ENCODE measurements around the gene LAMA1.
"Not testable (repeated sequence)": the region's sequence is repeated elsewhere in the genome, so short reads cannot be mapped to it uniquely, and the experiment has no call there.

The LAMA1 gene

GRCh38 chr18:6942742-6943141 lies 174.9 kb downstream of the LAMA1 start:
- no peaks in the 10 kb centered on the region for H3K9me2 ChIP-seq (replicated peaks; ENCODE audit: control insufficient read depth, low read length)
- no peaks in the 10 kb centered on the region for H3K9me3 ChIP-seq (ENCODE audit: control insufficient read depth, insufficient read depth, low read length)
- no peaks in the 10 kb centered on the region for H3K36me3 ChIP-seq (ENCODE audit: control insufficient read depth, low read length)
- H3K27ac ChIP-seq (ENCODE audit: low read depth, low read length) = no peak overlapping the region
- H3K79me2 ChIP-seq (ENCODE audit: control insufficient read depth, low read length) = no peaks in the 10 kb centered on the region
- H3F3A ChIP-seq (ENCODE audit: control insufficient read depth, insufficient read depth) = no peaks in the 10 kb centered on the region
- TF ChIP-seq CTCF (IDR thresholded peaks at IDR 0.05; ENCODE audit: low read depth, low read length, poor library complexity, severe bottlenecking) = no peak
- TF ChIP-seq EZH2phosphoT487 (IDR thresholded peaks at IDR 0.05; ENCODE audit: borderline replicate concordance, low read length) = no peak
- no peak overlapping the region for H3K4me3 ChIP-seq (ENCODE audit: low read length)
- no peak overlapping the region for H3K4me2 ChIP-seq (ENCODE audit: low read length)
- H4K20me1 ChIP-seq (ENCODE audit: control insufficient read depth, insufficient read depth, low read depth, low read length) = no peaks in the 10 kb centered on the region
- H3K27me3 ChIP-seq (ENCODE audit: control insufficient read depth, low read length) = no peaks in the 10 kb centered on the region
- no peaks in the 10 kb centered on the region for H3K4me1 ChIP-seq (ENCODE audit: control insufficient read depth, low read length)

- no peak overlapping the region for H3K27ac ChIP-seq (ENCODE audit: low read depth, low read length)
- H4K20me1 ChIP-seq (ENCODE audit: control insufficient read depth, insufficient read depth, low read depth, low read length) = no peaks in the 10 kb centered on the region
- H3K79me2 ChIP-seq (ENCODE audit: control insufficient read depth, low read length) = no peaks in the 10 kb centered on the region
- H3K9me2 ChIP-seq (replicated peaks; ENCODE audit: control insufficient read depth, low read length) = no peaks in the 10 kb centered on the region
- TF ChIP-seq EZH2phosphoT487 (IDR thresholded peaks at IDR 0.05; ENCODE audit: borderline replicate concordance, low read length) (no peak), CTCF (IDR thresholded peaks at IDR 0.05; ENCODE audit: low read depth, low read length, poor library complexity, severe bottlenecking) (no peak)
- H3F3A ChIP-seq (ENCODE audit: control insufficient read depth, insufficient read depth) = no peaks in the 10 kb centered on the region
- H3K27me3 ChIP-seq (ENCODE audit: control insufficient read depth, low read length) = no peaks in the 10 kb centered on the region
- no peaks in the 10 kb centered on the region for H3K9me3 ChIP-seq (ENCODE audit: control insufficient read depth, insufficient read depth, low read length)
- H3K4me2 ChIP-seq (ENCODE audit: low read length) = no peak overlapping the region
- H3K36me3 ChIP-seq (ENCODE audit: control insufficient read depth, low read length) = no peaks in the 10 kb centered on the region
- no peaks in the 10 kb centered on the region for H3K4me1 ChIP-seq (ENCODE audit: control insufficient read depth, low read length)
- H3K4me3 ChIP-seq (ENCODE audit: low read length) = no peak overlapping the region
These were observed 175.6 kb downstream of the LAMA1 start for GRCh38 chr18:6941996-6942395.

GRCh38 chr18:6940451-6940850 lies 177.1 kb downstream of the LAMA1 start:
- TF ChIP-seq EZH2phosphoT487 (IDR thresholded peaks at IDR 0.05; ENCODE audit: borderline replicate concordance, low read length) = no peak
- TF ChIP-seq CTCF (IDR thresholded peaks at IDR 0.05; ENCODE audit: low read depth, low read length, poor library complexity, severe bottlenecking) = no peak
- H4K20me1 ChIP-seq (ENCODE audit: control insufficient read depth, insufficient read depth, low read depth, low read length) = no peaks in the 10 kb centered on the region
- no peak overlapping the region for H3K27ac ChIP-seq (ENCODE audit: low read depth, low read length)
- H3K36me3 ChIP-seq (ENCODE audit: control insufficient read depth, low read length) = no peaks in the 10 kb centered on the region
- H3K79me2 ChIP-seq (ENCODE audit: control insufficient read depth, low read length) = no peaks in the 10 kb centered on the region
- H3F3A ChIP-seq (ENCODE audit: control insufficient read depth, insufficient read depth) = no peaks in the 10 kb centered on the region
- H3K4me1 ChIP-seq (ENCODE audit: control insufficient read depth, low read length) = no peaks in the 10 kb centered on the region
- no peak overlapping the region for H3K4me3 ChIP-seq (ENCODE audit: low read length)
- H3K27me3 ChIP-seq (ENCODE audit: control insufficient read depth, low read length) = no peaks in the 10 kb centered on the region
- H3K9me2 ChIP-seq (replicated peaks; ENCODE audit: control insufficient read depth, low read length) = no peaks in the 10 kb centered on the region
- no peaks in the 10 kb centered on the region for H3K9me3 ChIP-seq (ENCODE audit: control insufficient read depth, insufficient read depth, low read length)
- H3K4me2 ChIP-seq (ENCODE audit: low read length) = no peak overlapping the region

GRCh38 chr18:6939972-6940371 lies 177.6 kb downstream of the LAMA1 start:
- H3K9me3 ChIP-seq (ENCODE audit: control insufficient read depth, insufficient read depth, low read length) = no peaks in the 10 kb centered on the region
- no peaks in the 10 kb centered on the region for H3K36me3 ChIP-seq (ENCODE audit: control insufficient read depth, low read length)
- no peaks in the 10 kb centered on the region for H4K20me1 ChIP-seq (ENCODE audit: control insufficient read depth, insufficient read depth, low read depth, low read length)
- H3K79me2 ChIP-seq (ENCODE audit: control insufficient read depth, low read length) = no peaks in the 10 kb centered on the region
- H3K4me3 ChIP-seq (ENCODE audit: low read length) = no peak overlapping the region
- no peaks in the 10 kb centered on the region for H3K4me1 ChIP-seq (ENCODE audit: control insufficient read depth, low read length)
- TF ChIP-seq EZH2phosphoT487 (IDR thresholded peaks at IDR 0.05; ENCODE audit: borderline replicate concordance, low read length) = no peak
- TF ChIP-seq CTCF (IDR thresholded peaks at IDR 0.05; ENCODE audit: low read depth, low read length, poor library complexity, severe bottlenecking) = no peak
- H3K27ac ChIP-seq (ENCODE audit: low read depth, low read length) = no peak overlapping the region
- no peak overlapping the region for H3K4me2 ChIP-seq (ENCODE audit: low read length)
- H3K9me2 ChIP-seq (replicated peaks; ENCODE audit: control insufficient read depth, low read length) = no peaks in the 10 kb centered on the region
- H3K27me3 ChIP-seq (ENCODE audit: control insufficient read depth, low read length) = no peaks in the 10 kb centered on the region
- no peaks in the 10 kb centered on the region for H3F3A ChIP-seq (ENCODE audit: control insufficient read depth, insufficient read depth)

- not testable (repeated sequence) for H3F3A ChIP-seq (ENCODE audit: control insufficient read depth, insufficient read depth); H3K4me2 ChIP-seq (ENCODE audit: low read length); H3K9me2 ChIP-seq (replicated peaks; ENCODE audit: control insufficient read depth, low read length); H3K4me1 ChIP-seq (ENCODE audit: control insufficient read depth, low read length); H3K36me3 ChIP-seq (ENCODE audit: control insufficient read depth, low read length); H3K27ac ChIP-seq (ENCODE audit: low read depth, low read length); H3K27me3 ChIP-seq (ENCODE audit: control insufficient read depth, low read length); H3K9me3 ChIP-seq (ENCODE audit: control insufficient read depth, insufficient read depth, low read length); H3K4me3 ChIP-seq (ENCODE audit: low read length); H4K20me1 ChIP-seq (ENCODE audit: control insufficient read depth, insufficient read depth, low read depth, low read length); H3K79me2 ChIP-seq (ENCODE audit: control insufficient read depth, low read length)
These were observed 179.2 kb downstream of the LAMA1 start for GRCh38 chr18:6938403-6938802.
